ENCODE results near the gene AKNA. TPM values are rescaled to one million over a fixed set of nuclear protein-coding genes. Genes with fewer than 3 reads are reported as not detected.

Gene AKNA
- total and polyA plus RNA-seq, 2 of the 8 experiments (the other 6 are each of a cell fraction or from before 2014, with no cell fraction given) = 21.0 to 27.4 TPM

GRCh38 chr9:114399381-114399780 is 11.6 kb upstream of the AKNA start (continued):
- TF ChIP-seq RFX5 (IDR thresholded peaks at IDR 0.05; ENCODE audit: borderline replicate concordance, low read depth, low read length) = no peak
- no peak for TF ChIP-seq EZH2 (IDR thresholded peaks at IDR 0.05; ENCODE audit: low read depth, low read length, severe bottlenecking)
- TF ChIP-seq CBX8 (IDR thresholded peaks at IDR 0.05; ENCODE audit: borderline replicate concordance, low read depth, low read length) = no peak
- TF ChIP-seq HDAC2 (IDR thresholded peaks at IDR 0.05; ENCODE audit: borderline replicate concordance in 1 of 2, low read depth in 2 of 2, low read length in 2 of 2) = no peak
- TF ChIP-seq CTCF (IDR thresholded peaks at IDR 0.05; ENCODE audit: control extremely low read depth in 1 of 3, insufficient read depth in 1 of 3, low read depth in 1 of 3, low read length in 3 of 3) = no peak
